Inferior parietal cortex (tissue), 1 donor: Measurements from ENCODE around the gene MARK4.

Source experiments
- DNase-seq: peaks from one replicate; pipeline ENCODE4 v3.0.0-alpha.2; 2016; ENCODE audit errors: extremely low spot score

Gene MARK4

GRCh38 chr19:45271735-45272108 is 20.7 kb downstream of the MARK4 start:
- no peak for DNase-seq

GRCh38 chr19:45273521-45273855 is 22.4 kb downstream of the MARK4 start:
- DNase-seq, result no peak

- no peak for DNase-seq
These were observed 24.4 kb downstream of the MARK4 start for GRCh38 chr19:45275370-45275971.

GRCh38 chr19:45276284-45276687 is 25.2 kb downstream of the MARK4 start:
- DNase-seq, result no peak

- DNase-seq, result no peak
These were observed 27.0 kb downstream of the MARK4 start for GRCh38 chr19:45278087-45278486.

- DNase-seq, result no peak
These were observed 28.6 kb downstream of the MARK4 start for GRCh38 chr19:45279587-45280192.

- DNase-seq, result no peak
These were observed 29.4 kb downstream of the MARK4 start for GRCh38 chr19:45280471-45280961.

GRCh38 chr19:45283443-45284033 is 32.5 kb downstream of the MARK4 start:
- DNase-seq, result no peak

- no peak for DNase-seq
These were observed 39.4 kb downstream of the MARK4 start for GRCh38 chr19:45290381-45290931.

- no peak for DNase-seq
These were observed 40.8 kb downstream of the MARK4 start for GRCh38 chr19:45291834-45292233.

- DNase-seq, result no peak
These were observed 42.6 kb downstream of the MARK4 start for GRCh38 chr19:45293682-45294081.

GRCh38 chr19:45294291-45295029 is 43.4 kb downstream of the MARK4 start:
- peak; percentile 18 for DNase-seq

GRCh38 chr19:45295873-45296272 is 44.8 kb downstream of the MARK4 start:
- no peak for DNase-seq

- DNase-seq, result no peak
These were observed 45.3 kb downstream of the MARK4 start for GRCh38 chr19:45296355-45296754.

- no peak for DNase-seq
These were observed 46.6 kb downstream of the MARK4 start for GRCh38 chr19:45297674-45298073.

GRCh38 chr19:45298264-45298663 is 47.2 kb downstream of the MARK4 start:
- DNase-seq, result no peak

GRCh38 chr19:45299719-45300118 is 48.6 kb downstream of the MARK4 start:
- no peak for DNase-seq

GRCh38 chr19:45302416-45302815 is 51.3 kb downstream of the MARK4 start:
- no peak for DNase-seq

- no peak for DNase-seq
These were observed 52.4 kb downstream of the MARK4 start for GRCh38 chr19:45303269-45304060.

- no peak for DNase-seq
These were observed 53.3 kb downstream of the MARK4 start for GRCh38 chr19:45304141-45304926.

- no peak for DNase-seq
These were observed 53.9 kb downstream of the MARK4 start for GRCh38 chr19:45305007-45305406.
